IPS-18a (cell line): ENCODE data around the gene PLLP.
"Not testable (repeated sequence)": the region's sequence is repeated elsewhere in the genome, so short reads cannot be mapped to it uniquely, and the experiment has no call there.

ENCODE experiments used
- H3K27ac ChIP-seq: one replicate; pipeline ENCODE4 v1.5.1; 2013; ENCODE audit warnings: low read length
- H3K27me3 ChIP-seq: one replicate; pipeline ENCODE4 v1.6.1; 2013; ENCODE audit warnings: mild to moderate bottlenecking, low read length; ENCODE audit not compliant: control insufficient read depth, insufficient read depth
- H3K36me3 ChIP-seq: one replicate; pipeline ENCODE4 v1.6.1; 2013; ENCODE audit warnings: low read depth, low read length; ENCODE audit not compliant: control insufficient read depth
- H3K4me1 ChIP-seq: one replicate; pipeline ENCODE4 v1.6.1; 2013; ENCODE audit warnings: low read depth, low read length; ENCODE audit not compliant: control insufficient read depth
- H3K4me3 ChIP-seq: one replicate; pipeline ENCODE4 v1.5.1; 2013; ENCODE audit warnings: low read length
- H3K9ac ChIP-seq: one replicate; pipeline ENCODE4 v1.6.1; 2013; ENCODE audit warnings: mild to moderate bottlenecking, low read length, moderate library complexity
- H3K9me3 ChIP-seq: one replicate; pipeline ENCODE4 v1.6.1; 2013; ENCODE audit warnings: low read depth, low read length; ENCODE audit not compliant: control insufficient read depth

The PLLP gene

DNA sequence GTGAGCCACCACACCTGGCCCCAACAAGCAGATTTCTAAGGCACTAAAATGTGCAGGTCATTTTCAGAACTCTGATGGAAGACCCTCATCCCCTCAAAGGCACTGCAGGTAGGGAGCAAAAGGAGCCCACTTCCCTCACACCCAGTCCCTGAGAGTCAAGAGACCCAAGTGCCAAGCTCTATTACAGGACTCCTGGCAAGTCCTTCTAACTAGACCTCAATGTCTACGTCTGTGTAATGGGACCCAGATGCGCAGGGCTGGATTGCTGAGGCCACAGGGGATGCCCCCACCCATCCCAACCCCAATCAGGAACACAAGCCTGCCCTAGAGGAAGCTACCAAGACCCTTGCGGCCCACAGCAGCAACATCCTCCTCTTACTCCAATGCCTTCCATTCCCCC lies 2.7 kb downstream of the PLLP start:
- no peaks in the 10 kb centered on the region for H3K9me3 ChIP-seq
- H3K36me3 ChIP-seq, result no peaks in the 10 kb centered on the region
- no peak overlapping the region for H3K27ac ChIP-seq
- no peaks in the 10 kb centered on the region for H3K4me1 ChIP-seq
- H3K27me3 ChIP-seq, result peaks cover 36% of the 10 kb centered on the region
- no peak overlapping the region for H3K9ac ChIP-seq
- H3K4me3 ChIP-seq, result no peak overlapping the region

DNA sequence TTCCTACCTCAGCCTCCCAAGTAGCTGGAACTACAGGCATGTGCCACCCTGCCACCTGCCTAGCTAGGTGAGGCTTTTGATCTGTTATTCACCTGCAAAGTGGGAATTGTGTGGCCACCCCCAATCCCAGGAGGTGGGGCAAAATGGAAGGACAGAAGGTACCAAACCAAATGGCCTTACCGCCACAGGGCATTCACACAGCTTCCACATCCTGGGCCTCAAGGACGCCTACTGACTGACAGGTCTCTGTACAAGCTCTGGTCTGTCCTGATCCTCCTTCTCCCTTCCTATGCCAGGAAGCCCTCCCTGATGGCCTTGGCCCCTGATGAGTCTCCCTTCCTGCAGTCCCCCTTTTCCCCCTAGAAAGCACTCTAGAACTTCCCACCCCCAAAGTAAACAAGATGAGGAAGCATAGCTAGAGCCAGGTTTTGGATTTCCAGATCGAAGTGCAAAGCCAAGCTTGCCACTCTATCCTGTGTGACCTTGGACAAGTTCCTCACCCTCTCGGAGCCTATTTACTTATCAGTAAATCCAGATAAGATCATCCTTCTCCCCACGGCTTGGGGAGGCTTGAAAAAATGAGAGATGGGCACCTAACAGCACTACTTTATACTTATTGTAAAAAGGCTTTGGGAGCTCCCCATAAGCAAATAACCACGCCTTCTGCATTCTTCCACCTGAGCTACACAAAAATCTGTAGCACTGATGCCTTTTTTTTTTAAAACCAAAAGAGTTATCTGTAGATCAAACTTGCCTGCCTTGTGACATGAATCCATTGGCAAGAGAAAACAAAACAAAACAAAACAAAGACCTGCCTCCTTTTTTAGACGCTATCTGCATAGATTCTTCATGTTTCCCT lies 4.5 kb downstream of the PLLP start:
- no peaks in the 10 kb centered on the region for H3K36me3 ChIP-seq
- H3K4me3 ChIP-seq, result no peak overlapping the region
- H3K27ac ChIP-seq, result no peak overlapping the region
- H3K9ac ChIP-seq, result no peak overlapping the region
- peaks cover 29% of the 10 kb centered on the region for H3K27me3 ChIP-seq
- H3K9me3 ChIP-seq, result no peaks in the 10 kb centered on the region
- no peaks in the 10 kb centered on the region for H3K4me1 ChIP-seq

DNA sequence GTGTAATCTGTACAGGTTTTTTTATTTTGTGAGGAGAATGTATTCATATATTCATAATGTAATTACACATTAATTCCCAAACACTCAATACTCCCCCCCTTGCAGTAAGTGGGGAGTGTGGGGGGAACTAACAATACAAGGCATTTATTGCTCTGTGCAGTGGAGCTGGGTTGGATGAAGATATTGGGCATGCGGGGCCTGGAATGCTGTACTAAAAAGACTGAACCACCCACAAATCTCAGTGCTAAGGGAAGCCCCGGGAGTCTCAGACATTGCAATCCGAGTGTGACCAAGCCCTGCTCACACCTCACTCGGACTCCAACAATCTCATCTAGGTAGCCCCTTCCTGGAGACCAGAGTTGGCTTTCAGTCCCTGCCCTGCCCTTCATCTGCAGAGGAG lies 6.0 kb downstream of the PLLP start:
- Histone ChIP-seq H3K9ac (no peak overlapping the region), H3K4me1 (no peaks in the 10 kb centered on the region), H3K27ac (no peak overlapping the region), H3K27me3 (peaks cover 14% of the 10 kb centered on the region), H3K36me3 (no peaks in the 10 kb centered on the region), H3K9me3 (no peaks in the 10 kb centered on the region), H3K4me3 (no peak overlapping the region)

DNA sequence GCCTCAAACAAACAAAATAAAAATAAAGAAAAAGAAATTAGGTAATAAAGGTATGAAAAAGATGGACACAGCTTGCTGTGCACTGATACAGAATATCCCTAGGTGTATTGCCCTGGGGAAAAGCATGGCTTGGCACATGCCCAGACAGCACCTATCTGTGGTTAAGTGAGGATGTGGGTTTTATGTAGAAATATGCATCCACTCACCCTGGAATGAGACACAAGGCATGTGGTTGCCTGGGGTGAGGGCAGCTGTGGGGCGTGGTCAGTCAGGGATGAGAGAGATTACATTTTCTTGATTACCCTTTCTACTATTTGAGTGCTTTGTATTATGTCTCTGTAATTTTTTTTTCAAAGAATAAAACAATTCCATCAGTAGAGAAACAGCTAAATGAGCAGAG lies 6.9 kb downstream of the PLLP start:
- Histone ChIP-seq H3K4me3 (no peak overlapping the region), H3K4me1 (no peaks in the 10 kb centered on the region), H3K27ac (no peak overlapping the region)

DNA sequence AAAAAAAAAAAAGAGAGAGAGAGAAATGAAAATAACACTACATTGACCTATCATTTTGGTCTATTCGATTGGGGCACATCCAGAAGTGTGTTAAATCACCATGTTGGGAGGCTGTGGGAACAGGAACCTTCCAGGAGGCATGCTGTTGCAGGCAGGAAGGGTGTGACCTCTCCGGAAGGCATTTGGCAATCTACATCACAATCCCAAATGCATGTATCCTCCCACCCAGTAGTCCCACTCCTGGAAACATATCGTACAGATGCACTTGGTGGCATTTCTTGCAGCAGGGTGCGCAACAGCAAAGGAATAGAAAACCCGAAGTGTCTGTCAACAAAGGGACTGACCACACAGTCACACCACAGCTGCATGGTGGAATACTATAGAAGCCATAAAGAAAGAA lies 7.9 kb downstream of the PLLP start:
- Histone ChIP-seq H3K27ac (no peak overlapping the region), H3K27me3 (no peaks in the 10 kb centered on the region), H3K9ac (no peak overlapping the region), H3K36me3 (no peaks in the 10 kb centered on the region), H3K4me1 (no peaks in the 10 kb centered on the region), H3K9me3 (no peaks in the 10 kb centered on the region), H3K4me3 (no peak overlapping the region)

More for the DNA sequence above, 6.9 kb downstream of the PLLP start:
- H3K27me3 ChIP-seq, result peaks cover 5% of the 10 kb centered on the region
- no peak overlapping the region for H3K9ac ChIP-seq
- H3K36me3 ChIP-seq, result no peaks in the 10 kb centered on the region
- H3K9me3 ChIP-seq, result no peaks in the 10 kb centered on the region

DNA sequence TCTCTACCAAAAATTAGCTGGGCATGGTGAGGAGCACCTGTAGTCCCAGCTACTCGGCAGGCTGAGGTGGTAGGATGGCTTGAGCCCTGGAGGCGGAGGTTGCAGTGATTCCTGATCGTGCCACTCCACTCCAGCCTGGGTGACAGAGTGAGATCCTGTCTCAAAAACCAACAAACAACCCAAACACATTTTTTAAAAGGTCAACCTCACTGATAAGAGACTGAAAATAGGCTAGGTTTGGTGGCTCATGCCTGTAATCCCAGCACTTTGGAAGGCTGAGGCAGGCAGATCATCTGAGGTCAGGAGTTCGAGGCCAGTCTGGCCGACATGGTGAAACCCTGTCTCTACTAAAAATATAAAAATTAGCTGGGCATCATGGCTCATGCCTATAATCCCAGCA lies 8.5 kb downstream of the PLLP start:
- H3K4me1 ChIP-seq, H3K4me3 ChIP-seq, H3K36me3 ChIP-seq, H3K9me3 ChIP-seq, H3K9ac ChIP-seq, H3K27me3 ChIP-seq, H3K27ac ChIP-seq: not testable (repeated sequence)

DNA sequence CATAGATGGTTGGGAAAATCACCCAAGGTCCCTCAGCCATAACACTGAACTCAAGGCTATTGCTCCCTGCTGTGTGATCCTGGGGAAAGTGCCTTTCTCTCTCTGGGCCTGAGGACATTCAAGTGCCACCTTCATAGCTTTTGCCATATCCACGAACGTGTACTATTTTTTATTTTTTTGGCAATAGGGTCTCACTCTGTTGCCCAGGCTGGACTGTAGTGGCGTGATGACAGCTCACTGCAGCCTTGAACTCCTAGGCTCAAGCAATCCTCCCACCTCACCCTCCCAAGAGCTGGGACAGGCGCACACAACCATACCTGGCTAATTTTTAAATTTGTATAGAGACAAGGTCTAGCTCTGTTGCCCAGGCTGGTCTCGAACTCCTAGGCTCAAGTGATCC lies 10.6 kb downstream of the PLLP start:
- peaks cover 5% of the 10 kb centered on the region for H3K4me1 ChIP-seq
- H3K9ac ChIP-seq, result no peak overlapping the region
- H3K4me3 ChIP-seq, result no peak overlapping the region
- no peaks in the 10 kb centered on the region for H3K27me3 ChIP-seq
- H3K27ac ChIP-seq, result no peak overlapping the region
- H3K36me3 ChIP-seq, result no peaks in the 10 kb centered on the region
- H3K9me3 ChIP-seq, result no peaks in the 10 kb centered on the region

DNA sequence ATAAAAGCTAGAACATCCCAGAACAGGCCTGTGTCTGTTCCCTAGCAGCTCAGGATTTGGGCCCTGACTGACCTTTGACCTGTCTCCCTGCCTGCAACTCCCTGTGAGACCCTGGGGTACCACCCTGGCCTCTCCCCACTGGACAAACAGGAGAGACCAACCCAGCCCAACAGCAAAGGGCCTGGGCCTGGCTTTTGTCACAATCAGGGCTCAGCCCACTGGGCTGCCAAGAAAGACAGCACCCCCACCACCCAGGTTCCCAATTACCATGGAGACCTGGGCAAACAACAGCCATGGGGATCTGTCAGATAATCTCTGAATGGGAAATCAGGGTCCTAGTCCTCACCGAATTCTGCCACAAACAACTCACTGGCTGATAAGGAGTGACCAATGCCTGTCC lies 11.1 kb downstream of the PLLP start:
- H3K4me1 ChIP-seq, result peaks cover 5% of the 10 kb centered on the region
- no peak overlapping the region for H3K9ac ChIP-seq
- H3K9me3 ChIP-seq, result no peaks in the 10 kb centered on the region
- no peak overlapping the region for H3K27ac ChIP-seq
- no peaks in the 10 kb centered on the region for H3K36me3 ChIP-seq
- no peaks in the 10 kb centered on the region for H3K27me3 ChIP-seq
- H3K4me3 ChIP-seq, result no peak overlapping the region

DNA sequence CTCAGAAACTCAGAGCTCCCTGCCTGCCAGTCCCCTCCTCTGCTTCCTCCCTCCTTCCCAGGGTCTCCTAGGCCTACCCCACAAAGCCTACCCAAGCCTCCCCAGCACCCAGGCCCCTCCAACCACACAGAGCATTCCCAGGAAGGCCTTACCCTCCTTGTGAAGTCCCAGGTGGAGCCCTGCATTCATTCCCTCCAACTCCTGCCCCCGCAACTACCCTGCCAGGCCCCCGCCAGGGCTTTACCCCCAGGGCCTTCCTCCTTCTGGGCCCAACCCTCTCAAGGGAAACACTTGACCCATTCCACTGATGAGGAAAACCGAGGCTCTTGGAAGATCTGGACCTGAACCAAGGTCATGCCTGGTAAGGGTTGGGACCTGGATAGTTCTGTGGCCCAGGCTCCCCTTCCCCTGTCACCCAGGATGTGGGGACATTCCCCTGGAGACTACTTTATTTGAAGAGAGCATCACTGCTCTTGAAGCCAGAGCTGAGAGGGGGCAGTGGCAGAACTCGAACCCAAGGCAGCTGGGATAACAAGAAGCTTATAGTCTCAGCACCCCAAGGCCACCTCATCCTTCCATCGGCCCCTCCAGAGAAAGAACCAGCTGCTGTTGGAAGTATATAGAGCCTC lies 12.5 kb downstream of the PLLP start:
- H3K36me3 ChIP-seq, result no peaks in the 10 kb centered on the region

DNA sequence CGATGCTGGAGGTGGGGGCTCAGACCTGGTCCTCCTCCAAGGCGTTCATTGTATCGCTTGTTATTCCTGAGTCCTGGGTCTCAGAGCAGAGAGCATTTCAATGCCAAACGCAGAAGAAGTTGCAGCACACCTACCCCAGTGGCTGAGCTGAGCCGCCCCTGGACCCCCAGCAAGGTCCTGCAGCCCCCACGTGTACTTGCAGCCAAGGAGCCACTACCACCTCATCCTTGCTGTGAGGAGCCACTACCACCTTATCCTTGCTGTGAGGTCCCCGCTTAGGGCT lies 13.5 kb downstream of the PLLP start:
- Histone ChIP-seq H3K9ac (no peak overlapping the region), H3K27ac (no peak overlapping the region), H3K4me1 (peaks cover 8% of the 10 kb centered on the region), H3K9me3 (no peaks in the 10 kb centered on the region), H3K4me3 (no peak overlapping the region), H3K27me3 (no peaks in the 10 kb centered on the region), H3K36me3 (no peaks in the 10 kb centered on the region)

More for the DNA sequence above, 12.5 kb downstream of the PLLP start:
- no peaks in the 10 kb centered on the region for H3K9me3 ChIP-seq
- H3K27me3 ChIP-seq, result no peaks in the 10 kb centered on the region
- H3K4me3 ChIP-seq, result no peak overlapping the region
- H3K4me1 ChIP-seq, result peaks cover 5% of the 10 kb centered on the region
- H3K9ac ChIP-seq, result no peak overlapping the region
- no peak overlapping the region for H3K27ac ChIP-seq

DNA sequence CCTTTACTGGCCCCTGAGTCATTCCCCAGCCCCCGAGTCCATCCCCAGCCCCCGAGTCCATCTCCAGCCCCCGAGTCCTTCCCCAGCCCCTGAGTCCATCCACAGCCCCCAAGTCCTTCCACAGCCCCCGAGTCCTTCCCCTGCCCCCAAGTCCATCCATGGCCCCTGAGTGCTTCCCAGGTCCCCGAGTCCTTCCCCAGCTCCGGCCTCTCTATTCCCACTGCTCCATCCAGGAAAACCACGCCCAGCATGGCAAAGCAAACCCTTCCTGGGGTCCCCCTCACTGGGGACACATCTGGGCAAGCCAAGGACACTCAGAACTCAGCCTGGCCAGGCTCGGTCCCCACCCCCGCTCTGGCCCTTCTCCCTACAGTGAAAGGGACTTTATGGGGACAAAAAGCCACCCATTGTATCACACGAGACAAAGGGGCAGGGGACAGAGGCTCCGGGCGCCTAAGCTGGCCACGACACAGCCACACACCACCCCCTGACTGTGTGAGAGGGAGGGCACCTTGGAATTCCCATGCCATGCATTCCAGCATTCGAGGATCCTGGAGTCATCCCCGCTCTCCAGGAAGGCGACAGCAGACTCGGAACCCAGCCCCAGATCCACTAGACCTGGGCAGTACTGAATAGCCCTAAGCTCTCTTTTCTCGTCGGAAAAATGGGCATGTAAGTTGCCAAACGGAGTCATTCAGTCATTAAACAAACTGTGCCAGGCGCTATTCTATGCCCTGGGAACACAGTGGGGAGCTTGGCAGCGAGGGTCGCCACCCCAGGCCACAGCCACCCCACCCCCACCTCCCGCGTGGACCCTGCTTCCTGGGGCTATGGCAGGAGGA lies 14.0 kb downstream of the PLLP start:
- Histone ChIP-seq H3K4me3 (no peak overlapping the region), H3K27me3 (no peaks in the 10 kb centered on the region), H3K4me1 (peaks cover 8% of the 10 kb centered on the region), H3K27ac (no peak overlapping the region), H3K9me3 (no peaks in the 10 kb centered on the region), H3K9ac (no peak overlapping the region), H3K36me3 (no peaks in the 10 kb centered on the region)
